SK-N-MC (cell line): ENCODE measurements around the gene TBL1X.

Experiments
- EZH2 ChIP-seq: fragments of 200-600 bp; sonication (generic); IDR thresholded peaks from one replicate; pipeline ENCODE4 v1.6.1; 2017; ENCODE audit warnings: antibody characterized with exemption
- FOXP2 ChIP-seq: optimal IDR thresholded peaks from 2 replicates; pipeline ENCODE3; 2011; ENCODE audit warnings: mild to moderate bottlenecking, moderate library complexity; ENCODE audit not compliant: insufficient read depth; ENCODE audit errors: extremely low read length, control extremely low read depth
- POLR2AphosphoS5 ChIP-seq: IDR thresholded peaks from 2 replicates; pipeline ENCODE4 v1.6.1; 2012; ENCODE audit warnings: mild to moderate bottlenecking, low read depth, low read length, borderline replicate concordance

- no peak for TF ChIP-seq EZH2
- no peak for TF ChIP-seq POLR2AphosphoS5
- no peak for TF ChIP-seq FOXP2
Measured at GRCh38 chrX:9659571-9660195, 194.8 kb downstream of the TBL1X start.
